T-helper 2 cell (primary cell): ENCODE measurements around the gene HIVEP1.

Source experiments
- DNase-seq, 5 experiments: peaks; one replicate each; pipeline versions ENCODE4 v3.0.0 to v3.0.0-alpha.2; 2012 to 2022

Gene HIVEP1

GRCh38 chr6:12198851-12199250, 186.7 kb downstream of the HIVEP1 start:
- DNase-seq, result no peak

GRCh38 chr6:12200015-12200564, 188.0 kb downstream of the HIVEP1 start:
- no peak for DNase-seq

GRCh38 chr6:12200761-12201160, 188.6 kb downstream of the HIVEP1 start:
- DNase-seq, result no peak

- no peak for DNase-seq
Observed at GRCh38 chr6:12203001-12203400, 190.9 kb downstream of the HIVEP1 start.

GRCh38 chr6:12208190-12208589, 196.1 kb downstream of the HIVEP1 start:
- DNase-seq, result no peak

- DNase-seq, result no peak
Observed at GRCh38 chr6:12208673-12209072, 196.6 kb downstream of the HIVEP1 start.
